GM06990 (cell line): ENCODE results near the gene SLC27A6.
"Not testable (repeated sequence)": the region's sequence is repeated elsewhere in the genome, so short reads cannot be mapped to it uniquely, and the experiment has no call there.

Experiments
- DNase-seq: peaks from one replicate; pipeline ENCODE4 v3.0.0-alpha.2; 2011; ENCODE audit not compliant: insufficient read length; ENCODE audit errors: extremely low read depth
- H3K27me3 ChIP-seq: replicated peaks from 2 replicates; pipeline ENCODE4 v1.6.0; 2011; ENCODE audit warnings: low read length; ENCODE audit not compliant: control insufficient read depth, insufficient read depth
- H3K36me3 ChIP-seq: 2 replicates; pipeline ENCODE4 v1.5.1; 2011; ENCODE audit warnings: low read length; ENCODE audit not compliant: control insufficient read depth, insufficient read depth
- H3K4me3 ChIP-seq: replicated peaks from 2 replicates; pipeline ENCODE4 v1.5.1; 2011; ENCODE audit warnings: low read depth, mild to moderate bottlenecking, control low read depth, low read length
- TF ChIP-seq, protein P1 (sequence below): IDR thresholded peaks from 2 replicates; pipeline ENCODE4 v1.5.1; 2011; ENCODE audit warnings: low read length, control low read depth, mild to moderate bottlenecking, inconsistent platforms; ENCODE audit not compliant: insufficient read depth, poor library complexity, severe bottlenecking

Gene SLC27A6

DNA sequence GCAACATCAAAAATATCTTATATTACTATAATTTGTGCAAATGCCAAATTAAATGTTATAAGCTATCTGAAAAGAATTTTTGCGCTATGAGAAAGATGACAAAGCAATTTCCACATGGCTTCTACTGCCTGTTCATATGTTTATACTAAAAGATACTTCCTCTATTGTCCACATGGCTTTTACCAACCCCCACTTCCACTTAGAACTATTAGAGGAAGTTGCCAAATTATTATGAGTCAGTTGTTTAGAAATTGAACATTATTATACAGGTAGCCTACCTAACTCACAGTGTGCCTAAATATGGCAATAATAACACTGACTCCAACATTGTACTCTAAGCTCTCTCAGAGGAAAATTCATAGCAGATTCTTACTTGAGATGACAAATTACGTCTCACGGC, 37.6 kb upstream of the SLC27A6 start:
- TF ChIP-seq, protein P1, sequence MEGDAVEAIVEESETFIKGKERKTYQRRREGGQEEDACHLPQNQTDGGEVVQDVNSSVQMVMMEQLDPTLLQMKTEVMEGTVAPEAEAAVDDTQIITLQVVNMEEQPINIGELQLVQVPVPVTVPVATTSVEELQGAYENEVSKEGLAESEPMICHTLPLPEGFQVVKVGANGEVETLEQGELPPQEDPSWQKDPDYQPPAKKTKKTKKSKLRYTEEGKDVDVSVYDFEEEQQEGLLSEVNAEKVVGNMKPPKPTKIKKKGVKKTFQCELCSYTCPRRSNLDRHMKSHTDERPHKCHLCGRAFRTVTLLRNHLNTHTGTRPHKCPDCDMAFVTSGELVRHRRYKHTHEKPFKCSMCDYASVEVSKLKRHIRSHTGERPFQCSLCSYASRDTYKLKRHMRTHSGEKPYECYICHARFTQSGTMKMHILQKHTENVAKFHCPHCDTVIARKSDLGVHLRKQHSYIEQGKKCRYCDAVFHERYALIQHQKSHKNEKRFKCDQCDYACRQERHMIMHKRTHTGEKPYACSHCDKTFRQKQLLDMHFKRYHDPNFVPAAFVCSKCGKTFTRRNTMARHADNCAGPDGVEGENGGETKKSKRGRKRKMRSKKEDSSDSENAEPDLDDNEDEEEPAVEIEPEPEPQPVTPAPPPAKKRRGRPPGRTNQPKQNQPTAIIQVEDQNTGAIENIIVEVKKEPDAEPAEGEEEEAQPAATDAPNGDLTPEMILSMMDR, result no peak
- no peaks in the 10 kb centered on the region for H3K27me3 ChIP-seq
- no peak overlapping the region for H3K4me3 ChIP-seq
- no peaks in the 10 kb centered on the region for H3K36me3 ChIP-seq
- no peak for DNase-seq

DNA sequence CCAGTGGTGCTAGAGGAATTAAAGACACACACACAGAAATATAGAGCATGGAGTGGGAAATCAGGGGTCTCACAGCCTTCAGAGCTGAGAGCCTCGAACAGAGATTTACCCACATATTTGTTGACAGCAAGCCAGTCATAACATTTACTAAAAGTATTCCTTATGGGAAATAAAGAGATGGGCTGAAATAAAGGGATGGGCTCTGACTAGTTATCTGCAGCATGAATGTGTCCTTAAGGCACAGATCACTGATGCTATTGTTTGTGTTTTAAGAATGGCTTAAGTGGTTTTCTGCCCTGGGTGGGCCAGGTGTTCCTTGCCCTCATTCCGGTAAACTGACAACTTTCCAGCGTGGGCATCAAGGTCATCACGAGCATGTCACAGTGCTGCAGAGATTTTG, 33.1 kb upstream of the SLC27A6 start:
- not testable (repeated sequence) for H3K4me3 ChIP-seq, H3K36me3 ChIP-seq, H3K27me3 ChIP-seq, DNase-seq

DNA sequence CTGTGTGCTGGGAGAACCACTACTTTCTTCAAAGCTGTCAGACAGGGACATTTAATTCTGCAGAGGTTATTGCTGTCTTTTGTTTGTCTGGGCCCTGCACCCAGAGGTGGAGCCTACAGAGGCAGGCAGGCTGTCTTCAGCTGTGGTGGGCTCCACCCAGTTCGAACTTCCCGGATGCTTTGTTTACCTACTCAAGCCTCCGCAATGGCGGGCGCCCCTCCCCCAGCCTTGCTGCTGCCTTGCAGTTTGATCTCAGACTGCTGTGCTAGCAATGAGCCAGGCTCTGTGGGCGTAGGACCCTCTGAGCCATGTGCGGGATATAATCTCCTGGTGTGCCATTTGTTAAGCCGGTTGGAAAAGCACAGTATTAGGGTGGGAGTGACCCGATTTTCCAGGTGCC, 22.2 kb upstream of the SLC27A6 start:
- not testable (repeated sequence) for DNase-seq, H3K36me3 ChIP-seq, H3K4me3 ChIP-seq, H3K27me3 ChIP-seq

DNA sequence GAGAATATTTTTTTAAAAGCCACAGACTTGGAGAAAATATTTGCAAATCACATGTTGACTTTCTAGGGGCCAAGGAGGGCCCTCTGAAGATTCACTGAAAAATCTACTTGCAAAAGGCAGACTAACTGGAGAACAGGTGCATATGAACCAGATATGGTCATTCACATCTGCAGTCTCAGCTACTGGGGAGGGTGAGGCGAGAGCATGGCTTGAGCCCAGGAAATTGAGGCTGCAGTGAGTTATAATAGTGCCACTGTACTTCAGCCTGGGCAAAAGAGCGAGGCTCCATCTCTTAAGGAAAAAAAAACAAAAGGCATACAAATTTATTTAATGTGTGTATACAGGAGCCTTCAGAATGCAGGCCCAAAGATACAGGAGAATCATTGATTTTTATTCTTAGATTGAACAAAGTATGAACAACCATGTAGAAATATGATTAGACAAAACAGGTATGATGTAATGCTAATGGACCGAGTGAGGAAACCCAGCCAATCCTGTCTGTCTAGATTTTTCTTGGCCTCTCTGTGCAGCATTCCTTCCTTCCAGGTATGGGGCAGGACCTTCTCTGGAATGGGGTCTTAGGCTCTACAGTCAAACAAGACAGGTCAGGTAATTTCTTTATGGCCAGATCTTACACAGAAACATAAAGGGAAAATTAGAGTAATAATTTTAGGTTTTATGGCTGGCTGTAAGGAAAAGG, 15.3 kb upstream of the SLC27A6 start:
- H3K36me3 ChIP-seq, result no peaks in the 10 kb centered on the region
- DNase-seq, result no peak
- H3K4me3 ChIP-seq, result no peak overlapping the region
- H3K27me3 ChIP-seq, result no peaks in the 10 kb centered on the region
- TF ChIP-seq, protein P1, result no peak

DNA sequence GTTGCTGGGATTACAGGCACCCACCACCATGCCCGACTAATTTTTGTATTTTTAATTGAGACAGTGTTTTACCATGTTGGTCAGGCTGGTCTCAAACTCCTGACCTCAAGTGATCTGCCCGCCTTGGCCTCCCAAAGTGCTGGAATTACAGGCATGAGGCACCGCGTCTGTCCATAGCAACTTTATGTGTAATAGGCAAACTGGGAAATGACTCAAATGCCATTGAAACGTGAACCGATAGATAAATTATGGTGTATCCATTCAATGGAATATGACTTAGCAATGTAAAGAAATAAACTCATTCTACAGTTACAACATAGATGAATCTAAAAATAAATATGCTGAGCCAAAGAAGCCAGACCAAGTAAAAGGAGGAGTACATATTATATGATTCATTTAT, 14.0 kb upstream of the SLC27A6 start:
- not testable (repeated sequence) for DNase-seq, H3K4me3 ChIP-seq, H3K27me3 ChIP-seq, H3K36me3 ChIP-seq

DNA sequence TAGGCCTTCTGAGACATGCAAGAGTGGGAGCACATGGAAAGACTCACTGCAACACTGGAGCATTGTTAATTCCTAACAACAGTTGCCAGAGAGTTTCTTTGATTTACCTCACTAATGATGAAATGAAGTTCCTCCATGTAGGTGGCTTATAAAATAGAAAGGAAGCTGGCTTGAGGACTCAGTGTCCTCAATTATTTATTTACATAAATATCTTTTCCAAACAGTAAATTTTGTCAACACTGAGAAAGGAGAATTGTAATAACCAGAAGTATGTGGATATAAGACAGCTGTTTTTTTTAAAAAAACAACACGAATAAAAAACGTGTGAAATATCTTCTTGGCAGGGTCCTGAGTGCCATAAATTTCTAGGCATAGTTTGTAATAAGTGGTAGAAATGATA, 9.1 kb upstream of the SLC27A6 start:
- TF ChIP-seq, protein P1, result no peak
- DNase-seq, result no peak
- no peaks in the 10 kb centered on the region for H3K27me3 ChIP-seq
- no peaks in the 10 kb centered on the region for H3K36me3 ChIP-seq
- H3K4me3 ChIP-seq, result no peak overlapping the region

DNA sequence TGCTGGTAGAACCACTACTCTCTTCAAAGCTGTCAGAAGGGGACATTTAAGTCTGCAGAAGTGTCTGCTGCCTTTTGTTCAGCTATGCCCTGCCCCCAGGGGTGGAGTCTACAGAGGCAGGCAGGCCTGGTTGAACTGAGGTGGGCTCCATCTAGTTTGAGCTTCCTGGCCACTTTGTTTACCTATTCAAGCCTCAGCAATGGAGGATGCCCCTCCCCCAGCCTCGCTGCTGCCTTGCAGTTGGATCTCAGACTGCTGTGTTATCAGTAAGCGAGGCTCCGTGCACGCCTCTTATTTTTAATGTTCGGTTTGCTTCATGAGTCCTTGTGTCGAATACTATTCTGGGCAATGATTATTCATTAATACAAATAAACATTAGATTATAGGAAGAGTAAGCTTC, 3.1 kb upstream of the SLC27A6 start:
- Histone ChIP-seq H3K36me3 (no peaks in the 10 kb centered on the region), H3K4me3 (no peak overlapping the region), H3K27me3 (no peaks in the 10 kb centered on the region)
- TF ChIP-seq, protein P1, result no peak
- DNase-seq, result no peak
